Omental fat pad (tissue), 4 donors: ENCODE results near the gene KLHL8. TPM values are rescaled to one million over a fixed set of nuclear protein-coding genes. Genes with fewer than 3 reads are reported as not detected.
A peak's percentile ranks its signal among the peaks of the same experiment; 100 is the strongest.

Experiments used
- ATAC-seq: fragments of 150-250 bp; one replicate; pipeline ENCODE4 v1.9.1; 2016; ENCODE audit warnings: mild to moderate bottlenecking, moderate library complexity; ENCODE audit not compliant: low FRiP score
- DNase-seq: peaks from one replicate; pipeline ENCODE4 v3.0.0-alpha.2; 2019; ENCODE audit warnings: low spot score
- CTCF ChIP-seq, 3 donors: fragments of 450-650 bp; IDR thresholded peaks; one replicate each; pipeline ENCODE4 v1.5.1; 2016 to 2017; ENCODE audit warnings: antibody characterized with exemption in 3 of 3, mild to moderate bottlenecking in 3 of 3, moderate library complexity in 2 of 3
- total RNA-seq, 4 donors: library from RNA; depleted of rRNA; stranded (reverse); fragments of >200 nt; gene quantifications; one replicate each; pipeline ENCODE4 v1.1.0, GENCODE V29; 2016

Gene KLHL8
- 10 to 100 TPM in 2 of 4 donors, 1 to 10 TPM in 2; 8.4 to 12.1 (median 10.4) TPM for total RNA-seq

DNA sequence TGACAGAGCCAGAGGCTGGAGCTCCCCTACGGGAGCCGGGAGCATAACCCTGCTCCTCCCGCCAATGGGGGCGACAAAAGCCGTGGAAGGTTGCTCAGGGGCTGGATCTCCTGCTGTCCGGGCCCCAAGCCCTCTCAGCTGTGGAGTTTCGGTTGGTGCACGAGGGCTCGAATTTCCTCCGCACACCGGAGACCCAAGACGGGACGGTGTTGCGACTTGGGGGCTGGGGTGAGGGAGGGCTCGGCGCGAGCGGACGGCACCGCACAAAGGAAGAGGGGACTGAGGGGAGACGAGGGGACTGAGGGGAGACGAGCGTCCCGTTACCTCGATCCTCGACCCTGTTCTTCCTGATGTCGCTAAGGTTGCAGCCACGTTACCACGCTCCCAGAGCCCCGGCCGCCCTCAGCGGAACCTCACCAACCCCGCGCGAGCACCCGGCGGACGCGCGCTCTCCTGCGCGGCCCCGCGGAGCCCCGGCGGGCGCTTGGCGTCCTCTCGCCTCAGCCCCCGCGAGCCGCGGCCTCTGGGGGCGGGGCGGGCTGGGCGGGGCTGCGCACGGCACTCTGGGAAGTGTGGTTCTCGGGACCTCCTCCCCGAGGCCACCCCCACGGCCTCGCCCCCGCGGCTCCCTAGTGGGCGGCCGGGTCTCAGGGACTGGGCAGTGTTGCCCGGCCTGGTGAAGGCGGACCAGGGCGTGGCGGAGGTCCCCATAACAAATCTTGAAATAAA, at the start of gene KLHL8:
Gene KLHL8, minus strand, starts transcription at position 525 of the 729 bp plus-strand sequence. CDS start 25,079 bp downstream, outside the sequence.
- no peak for TF ChIP-seq CTCF (IDR thresholded peaks at IDR 0.05)
- ATAC-seq (peak; percentile 99), DNase-seq (peak; percentile 52)

DNA sequence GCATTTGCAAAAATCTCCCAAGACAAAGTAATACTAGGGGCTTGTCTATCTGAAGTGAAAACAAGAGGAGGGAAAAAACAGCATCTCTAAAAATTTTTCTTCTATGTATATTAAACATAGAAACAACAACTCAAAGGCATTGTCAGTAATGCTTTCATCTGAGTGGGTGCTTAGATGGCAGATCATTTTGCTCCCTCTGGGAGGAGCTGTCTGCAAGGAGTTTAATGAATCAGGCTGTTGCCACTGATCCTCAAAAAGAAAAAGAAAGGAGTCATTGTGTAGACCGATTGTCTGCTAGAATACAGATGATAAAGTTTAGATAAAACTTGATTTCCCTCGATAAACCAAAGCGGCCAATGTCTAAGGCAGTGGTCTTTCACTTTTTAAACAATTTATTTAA, 49.7 kb upstream of the KLHL8 start:
- TF ChIP-seq CTCF (IDR thresholded peaks at IDR 0.05), result no peak
- DNase-seq, result no peak
- no peak for ATAC-seq

DNA sequence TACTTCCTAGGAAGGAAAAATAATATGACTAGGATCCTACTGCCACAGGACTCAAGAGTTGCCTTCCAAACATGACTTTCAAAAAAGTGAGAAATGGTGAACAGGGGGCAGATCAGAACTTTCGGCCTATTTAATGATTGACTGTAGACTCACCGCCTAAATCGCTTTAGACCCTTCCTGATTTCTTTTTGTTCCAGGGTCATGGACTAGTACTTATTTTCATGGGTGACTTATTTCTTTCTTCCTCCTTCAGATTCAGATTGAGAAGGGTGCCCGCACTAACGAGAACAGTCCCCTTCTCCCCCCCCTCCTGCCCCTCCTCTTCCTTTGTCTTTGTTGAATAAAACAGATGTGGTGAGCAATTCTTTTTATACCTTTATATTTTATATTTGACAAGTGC, 48.0 kb upstream of the KLHL8 start:
- no peak for TF ChIP-seq CTCF (IDR thresholded peaks at IDR 0.05)
- DNase-seq (no peak), ATAC-seq (no peak)

DNA sequence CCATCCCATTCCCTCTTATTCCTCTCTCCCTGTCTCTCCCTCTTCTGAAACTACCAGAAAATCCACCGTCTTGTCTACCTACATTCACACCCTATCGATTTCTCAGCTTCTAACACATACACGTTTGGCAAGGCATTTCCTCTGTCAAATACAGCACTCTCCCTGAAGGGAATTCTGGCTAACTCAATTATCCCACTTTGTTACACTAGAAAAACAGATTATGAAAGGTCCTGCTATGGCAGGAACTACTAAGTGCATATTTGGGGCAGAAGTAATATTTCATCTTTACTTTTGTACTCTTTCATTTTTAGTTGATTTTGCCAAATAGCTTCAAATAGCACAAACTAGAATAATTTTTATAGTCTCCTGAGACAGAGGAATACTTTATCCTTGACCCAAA, 46.6 kb upstream of the KLHL8 start:
- ATAC-seq, result no peak
- no peak for TF ChIP-seq CTCF (IDR thresholded peaks at IDR 0.05)
- DNase-seq, result no peak

DNA sequence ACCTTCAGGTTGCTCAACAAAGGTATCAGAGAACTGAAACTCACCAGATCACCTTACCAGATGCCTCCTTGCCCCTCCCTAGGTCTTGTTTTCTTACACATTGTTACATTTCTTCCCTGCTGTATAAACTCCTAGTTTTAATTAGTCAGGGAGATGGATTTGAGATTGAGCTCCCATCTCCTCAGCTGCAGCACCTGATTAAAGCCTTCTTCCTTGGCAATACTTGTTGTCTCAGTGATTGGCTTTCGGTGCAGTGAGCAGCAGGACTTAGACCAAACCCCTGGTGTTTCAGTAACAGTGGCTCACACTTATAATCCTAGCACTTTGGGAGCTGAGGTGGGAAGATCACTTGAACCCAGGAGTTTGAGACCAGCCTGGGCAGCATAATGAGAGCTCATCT, 42.5 kb upstream of the KLHL8 start:
- no peak for DNase-seq
- TF ChIP-seq CTCF (IDR thresholded peaks at IDR 0.05), result no peak
- ATAC-seq, result no peak

- DNase-seq, result no peak
- ATAC-seq, result no peak
- TF ChIP-seq CTCF (IDR thresholded peaks at IDR 0.05), result no peak
Measured at GRCh38 chr4:87260477-87260876, 40.1 kb upstream of the KLHL8 start.

DNA sequence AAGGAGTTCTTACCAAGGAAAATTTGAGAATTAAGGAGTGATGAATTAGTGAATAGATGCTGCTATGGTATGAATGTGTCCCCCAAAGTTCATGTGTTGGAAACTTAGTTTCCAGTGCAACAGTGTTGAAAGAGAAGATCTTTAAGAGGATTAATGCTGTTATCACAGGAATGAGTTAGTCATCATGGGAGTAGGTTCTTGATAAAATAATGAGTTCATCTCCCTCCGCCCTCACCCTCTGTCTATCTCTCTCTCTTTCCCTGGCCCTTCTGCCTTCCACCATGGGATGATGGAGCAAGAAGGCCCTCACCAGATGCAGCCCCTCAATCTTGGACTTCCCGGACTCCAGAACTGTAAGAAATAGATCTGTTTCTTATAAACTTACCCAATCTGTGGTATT, 38.3 kb upstream of the KLHL8 start:
- ATAC-seq, result peak; percentile 57
- TF ChIP-seq CTCF (IDR thresholded peaks at IDR 0.05), result no peak
- DNase-seq, result no peak
